Middle frontal gyrus (tissue), 1 donor: ENCODE measurements around the gene HIPK3.
"Not testable (repeated sequence)": the region's sequence is repeated elsewhere in the genome, so short reads cannot be mapped to it uniquely, and the experiment has no call there.

Experiments
- DNase-seq: peaks from one replicate; pipeline ENCODE4 v3.0.0-alpha.2; 2015; ENCODE audit warnings: low spot score; ENCODE audit errors: extremely low spot score

The HIPK3 gene

GRCh38 chr11:33303541-33303940, 46.4 kb downstream of the HIPK3 start:
- DNase-seq: no peak

GRCh38 chr11:33306821-33307220, 49.6 kb downstream of the HIPK3 start:
- DNase-seq: not testable (repeated sequence)

- DNase-seq: no peak
Observed at GRCh38 chr11:33307984-33308383, 50.8 kb downstream of the HIPK3 start.

- no peak for DNase-seq
Observed at GRCh38 chr11:33309118-33309517, 51.9 kb downstream of the HIPK3 start.

GRCh38 chr11:33310720-33311500, 53.7 kb downstream of the HIPK3 start:
- no peak for DNase-seq

- no peak for DNase-seq
Observed at GRCh38 chr11:33311680-33312079, 54.5 kb downstream of the HIPK3 start.

GRCh38 chr11:33315822-33316221, 58.6 kb downstream of the HIPK3 start:
- no peak for DNase-seq

- no peak for DNase-seq
Observed at GRCh38 chr11:33317662-33318061, 60.5 kb downstream of the HIPK3 start.

GRCh38 chr11:33320016-33320813, 63.0 kb downstream of the HIPK3 start:
- DNase-seq: no peak

GRCh38 chr11:33320814-33321330, 63.7 kb downstream of the HIPK3 start:
- no peak for DNase-seq

- DNase-seq: no peak
Observed at GRCh38 chr11:33321422-33321821, 64.2 kb downstream of the HIPK3 start.

GRCh38 chr11:33323421-33323820, 66.2 kb downstream of the HIPK3 start:
- DNase-seq: no peak

- no peak for DNase-seq
Observed at GRCh38 chr11:33324302-33324985, 67.3 kb downstream of the HIPK3 start.

- no peak for DNase-seq
Observed at GRCh38 chr11:33325451-33325850, 68.3 kb downstream of the HIPK3 start.

GRCh38 chr11:33329705-33330329, 72.6 kb downstream of the HIPK3 start:
- peak; percentile 23 for DNase-seq

GRCh38 chr11:33333816-33334215, 76.6 kb downstream of the HIPK3 start:
- no peak for DNase-seq

- DNase-seq: no peak
Observed at GRCh38 chr11:33334627-33335026, 77.4 kb downstream of the HIPK3 start.

GRCh38 chr11:33339247-33339646, 82.1 kb downstream of the HIPK3 start:
- no peak for DNase-seq

GRCh38 chr11:33344611-33345010, 87.4 kb downstream of the HIPK3 start:
- no peak for DNase-seq

GRCh38 chr11:33347490-33348125, 90.4 kb downstream of the HIPK3 start:
- DNase-seq: no peak

- no peak for DNase-seq
Observed at GRCh38 chr11:33350287-33350686, 93.1 kb downstream of the HIPK3 start.
